Measurements from ENCODE around the gene SCGB1D2. TPM values are rescaled to one million over a fixed set of nuclear protein-coding genes. Genes with fewer than 3 reads are reported as not detected.
A peak's percentile ranks its signal among the peaks of the same experiment; 100 is the strongest.
"Not testable (repeated sequence)": the region's sequence is repeated elsewhere in the genome, so short reads cannot be mapped to it uniquely, and the experiment has no call there.

SCGB1D2 gene
- total RNA-seq, 1 donor from 2014 or later, result not detected

DNA sequence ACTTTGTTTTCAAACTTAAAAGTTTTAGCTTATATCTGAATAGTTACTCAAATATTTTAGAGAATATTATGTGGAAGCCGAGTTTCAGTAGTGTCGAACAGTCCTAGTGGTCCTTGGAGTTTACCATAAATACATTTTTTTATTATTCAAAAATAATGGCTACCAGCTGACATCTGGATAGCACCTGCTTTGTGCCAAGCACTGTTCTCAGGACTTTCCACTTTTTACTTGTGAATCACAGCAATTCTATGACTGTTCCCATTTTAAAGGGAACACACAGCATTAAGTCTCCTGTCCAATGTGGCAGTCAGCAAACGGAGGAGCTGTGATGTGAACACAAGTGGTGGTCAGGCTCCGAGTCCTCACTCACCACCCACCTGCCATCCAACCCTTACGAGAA lies 37.6 kb upstream of the SCGB1D2 start:
- peaks cover 20% of the 10 kb centered on the region for H3K27me3 Mint-ChIP-seq
- no peak for DNase-seq (ENCODE audit: extremely low spot score, unreplicated experiment)
- no peaks in the 10 kb centered on the region for H3K4me1 Mint-ChIP-seq (ENCODE audit: unreplicated experiment)
- no peak overlapping the region for H3K27ac Mint-ChIP-seq
- H3K9me3 Mint-ChIP-seq, result no peaks in the 10 kb centered on the region
- H3K36me3 Mint-ChIP-seq, result no peaks in the 10 kb centered on the region
- H3K4me3 Mint-ChIP-seq, result no peak overlapping the region
- TF ChIP-seq, protein P1, sequence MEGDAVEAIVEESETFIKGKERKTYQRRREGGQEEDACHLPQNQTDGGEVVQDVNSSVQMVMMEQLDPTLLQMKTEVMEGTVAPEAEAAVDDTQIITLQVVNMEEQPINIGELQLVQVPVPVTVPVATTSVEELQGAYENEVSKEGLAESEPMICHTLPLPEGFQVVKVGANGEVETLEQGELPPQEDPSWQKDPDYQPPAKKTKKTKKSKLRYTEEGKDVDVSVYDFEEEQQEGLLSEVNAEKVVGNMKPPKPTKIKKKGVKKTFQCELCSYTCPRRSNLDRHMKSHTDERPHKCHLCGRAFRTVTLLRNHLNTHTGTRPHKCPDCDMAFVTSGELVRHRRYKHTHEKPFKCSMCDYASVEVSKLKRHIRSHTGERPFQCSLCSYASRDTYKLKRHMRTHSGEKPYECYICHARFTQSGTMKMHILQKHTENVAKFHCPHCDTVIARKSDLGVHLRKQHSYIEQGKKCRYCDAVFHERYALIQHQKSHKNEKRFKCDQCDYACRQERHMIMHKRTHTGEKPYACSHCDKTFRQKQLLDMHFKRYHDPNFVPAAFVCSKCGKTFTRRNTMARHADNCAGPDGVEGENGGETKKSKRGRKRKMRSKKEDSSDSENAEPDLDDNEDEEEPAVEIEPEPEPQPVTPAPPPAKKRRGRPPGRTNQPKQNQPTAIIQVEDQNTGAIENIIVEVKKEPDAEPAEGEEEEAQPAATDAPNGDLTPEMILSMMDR (conservative IDR thresholded peaks at IDR 0.05), result no peak

DNA sequence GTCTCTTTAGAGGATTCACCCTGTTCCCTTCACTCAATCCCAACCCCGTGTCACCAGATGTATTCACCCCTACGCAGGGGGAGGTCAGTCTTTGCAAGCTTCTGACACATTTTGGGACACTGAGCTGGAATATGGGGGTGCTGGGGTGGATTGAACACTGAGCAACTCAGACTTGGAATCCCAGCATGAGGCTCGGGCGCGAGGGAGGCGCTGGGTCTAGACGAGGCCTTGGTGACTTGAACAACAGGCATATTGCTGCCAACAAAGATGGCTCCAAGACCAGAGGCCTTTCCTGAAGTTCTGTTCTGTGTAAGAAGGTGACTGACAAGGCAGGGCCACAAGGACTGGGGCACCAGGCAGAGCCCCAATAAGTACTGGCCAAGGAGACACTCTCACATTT lies 36.6 kb upstream of the SCGB1D2 start:
- Mint-ChIP-seq H3K9me3 (no peaks in the 10 kb centered on the region), H3K4me1 (ENCODE audit: unreplicated experiment) (no peaks in the 10 kb centered on the region), H3K27me3 (peaks cover 22% of the 10 kb centered on the region), H3K36me3 (no peaks in the 10 kb centered on the region), H3K4me3 (no peak overlapping the region), H3K27ac (no peak overlapping the region)
- TF ChIP-seq, protein P1 (conservative IDR thresholded peaks at IDR 0.05), result no peak
- DNase-seq (ENCODE audit: extremely low spot score, unreplicated experiment), result no peak

DNA sequence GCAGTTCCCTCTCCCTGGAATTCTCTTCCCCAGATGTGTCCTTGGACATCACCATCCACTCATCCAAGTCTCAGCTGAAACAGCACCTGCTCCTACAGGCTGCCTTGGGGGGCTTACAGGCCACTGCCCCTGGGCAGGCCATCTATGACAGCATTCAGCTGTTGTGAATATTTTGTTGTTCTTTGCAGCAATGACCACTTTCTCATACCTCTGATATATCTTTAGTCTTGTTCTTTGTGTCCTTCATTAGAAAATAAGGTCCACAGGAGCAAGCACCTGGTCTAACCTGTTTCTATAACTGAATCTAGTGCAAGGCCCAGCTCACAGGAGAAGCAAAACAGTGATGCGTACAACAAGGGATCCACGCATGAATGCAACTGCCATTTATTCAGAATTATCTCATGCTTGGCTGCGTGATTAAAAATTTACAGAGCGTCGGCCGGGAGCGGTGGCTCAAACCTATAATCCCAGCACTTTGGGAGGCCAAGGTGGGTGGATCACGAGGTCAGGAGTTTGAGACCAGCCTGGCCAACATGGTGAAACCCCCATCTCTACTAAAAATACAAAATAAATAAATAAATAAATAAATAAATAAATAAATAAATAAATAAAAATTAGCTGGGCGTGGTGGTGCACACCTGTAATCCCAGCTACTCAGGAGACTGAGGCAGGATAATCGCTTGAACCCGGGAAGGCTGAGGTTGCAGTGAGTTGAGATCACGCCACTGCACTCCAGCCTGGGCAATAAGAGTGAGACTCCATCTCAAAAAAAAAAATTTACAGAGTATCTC lies 35.6 kb upstream of the SCGB1D2 start:
- H3K27me3 Mint-ChIP-seq, result peaks cover 22% of the 10 kb centered on the region
- not testable (repeated sequence) for H3K36me3 Mint-ChIP-seq; H3K9me3 Mint-ChIP-seq; H3K4me3 Mint-ChIP-seq; H3K4me1 Mint-ChIP-seq (ENCODE audit: unreplicated experiment); DNase-seq (ENCODE audit: extremely low spot score, unreplicated experiment); H3K27ac Mint-ChIP-seq

DNA sequence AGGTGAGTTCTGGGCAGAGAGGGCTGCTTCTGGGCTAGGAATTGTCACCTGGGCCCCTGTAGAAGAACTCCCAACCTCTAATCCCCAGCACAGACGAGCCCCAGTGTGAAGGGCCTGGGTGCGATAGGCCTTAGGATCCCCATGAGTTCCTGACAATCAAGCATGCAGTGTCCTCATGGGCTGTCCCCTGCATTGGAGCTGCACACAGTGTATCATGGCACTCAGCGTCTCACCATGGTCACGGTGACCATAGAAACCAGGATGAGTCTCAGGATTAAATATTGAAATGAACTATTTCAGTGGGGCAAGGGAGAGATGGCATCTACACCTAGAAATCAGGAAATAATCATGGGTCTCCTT lies 33.3 kb upstream of the SCGB1D2 start:
- Mint-ChIP-seq H3K9me3 (no peaks in the 10 kb centered on the region), H3K4me1 (ENCODE audit: unreplicated experiment) (no peaks in the 10 kb centered on the region), H3K36me3 (no peaks in the 10 kb centered on the region), H3K27me3 (peaks cover 13% of the 10 kb centered on the region), H3K27ac (no peak overlapping the region), H3K4me3 (no peak overlapping the region)
- DNase-seq (ENCODE audit: extremely low spot score, unreplicated experiment), result no peak
- TF ChIP-seq, protein P1 (conservative IDR thresholded peaks at IDR 0.05), result no peak

DNA sequence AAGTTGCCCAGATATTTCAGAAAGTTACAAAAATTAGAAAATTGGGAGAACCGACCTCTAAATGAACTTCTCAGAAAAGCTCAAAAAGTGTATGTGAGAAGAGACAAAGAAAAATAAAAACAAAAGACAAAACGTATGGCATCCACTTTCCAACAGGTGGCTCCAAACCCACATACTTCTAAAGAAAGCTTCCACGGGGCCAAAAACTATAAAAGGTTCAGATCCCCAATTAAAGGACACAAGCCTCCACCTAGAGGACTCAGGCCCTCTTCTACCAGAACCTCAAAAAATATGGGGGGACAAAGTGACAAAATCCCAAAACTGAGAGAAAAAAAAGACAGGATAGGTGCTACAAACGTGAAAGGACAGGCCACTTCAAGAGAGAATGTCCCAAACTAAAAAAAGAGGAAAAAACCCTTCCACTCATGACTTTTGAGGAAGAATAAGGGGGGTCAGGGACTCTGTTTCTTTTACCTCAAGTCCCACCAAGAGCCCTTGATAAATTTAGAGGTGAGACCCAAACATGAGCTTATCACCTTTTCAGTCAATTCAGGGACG lies 24.8 kb upstream of the SCGB1D2 start:
- Mint-ChIP-seq H3K4me3 (no peak overlapping the region), H3K4me1 (ENCODE audit: unreplicated experiment) (no peaks in the 10 kb centered on the region), H3K36me3 (no peaks in the 10 kb centered on the region), H3K9me3 (no peaks in the 10 kb centered on the region), H3K27ac (no peak overlapping the region), H3K27me3 (peaks cover 19% of the 10 kb centered on the region)
- TF ChIP-seq, protein P1 (conservative IDR thresholded peaks at IDR 0.05), result peak; percentile 60
- no peak for DNase-seq (ENCODE audit: extremely low spot score, unreplicated experiment)

DNA sequence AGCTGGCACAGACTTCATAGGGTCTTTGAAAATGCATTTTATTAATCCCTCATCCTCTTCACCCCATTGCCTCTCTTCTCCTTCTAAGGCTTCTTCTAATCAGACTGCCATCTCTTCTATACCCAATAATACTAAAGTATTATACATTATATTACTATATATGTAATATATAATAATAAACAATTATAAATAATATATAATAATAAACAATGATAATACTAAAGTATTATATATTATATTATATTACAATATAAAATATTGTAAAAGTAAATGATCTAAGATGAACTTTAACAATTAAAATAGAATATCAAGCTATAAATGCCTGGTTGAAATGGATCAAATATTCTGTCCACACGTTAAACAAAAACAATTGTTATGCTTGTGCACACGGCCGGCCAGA lies 20.5 kb upstream of the SCGB1D2 start:
- no peak for DNase-seq (ENCODE audit: extremely low spot score, unreplicated experiment)
- H3K4me3 Mint-ChIP-seq, result no peak overlapping the region
- H3K27ac Mint-ChIP-seq, result no peak overlapping the region
- TF ChIP-seq, protein P1 (conservative IDR thresholded peaks at IDR 0.05), result no peak
- H3K27me3 Mint-ChIP-seq, result peaks cover 7% of the 10 kb centered on the region
- peaks cover 5% of the 10 kb centered on the region for H3K36me3 Mint-ChIP-seq
- H3K9me3 Mint-ChIP-seq, result peaks cover 17% of the 10 kb centered on the region
- no peaks in the 10 kb centered on the region for H3K4me1 Mint-ChIP-seq (ENCODE audit: unreplicated experiment)
